ENCODE data around the gene SSX2IP. TPM values are rescaled to one million over a fixed set of nuclear protein-coding genes. Genes with fewer than 3 reads are reported as not detected.

SSX2IP gene
- total RNA-seq, 6 experiments from 2014 or later, result 78.3 to 128 (median 121) TPM

GRCh38 chr1:84675106-84675505 is 15.2 kb downstream of the SSX2IP start:
- Mint-ChIP-seq H3K4me1 (ENCODE audit: low read depth) (peaks cover 34% of the 10 kb centered on the region), H3K36me3 (ENCODE audit: low read depth) (peaks cover 38% of the 10 kb centered on the region), H3K27me3 (ENCODE audit: insufficient read depth) (no peaks in the 10 kb centered on the region), H3K27ac (0 out of 2 replicates have a peak overlapping the region, but pooled peaks have one; percentile 4), H3K9me3 (no peaks in the 10 kb centered on the region), H3K4me3 (no peak overlapping the region)
- peak; percentile 36 for DNase-seq
- no peak for TF ChIP-seq CTCF (IDR thresholded peaks at IDR 0.05)

- Mint-ChIP-seq H3K27me3 (ENCODE audit: insufficient read depth) (no peaks in the 10 kb centered on the region), H3K9me3 (no peaks in the 10 kb centered on the region), H3K27ac (peak overlapping the region; percentile 4; the same call in 1 of the 2 replicates), H3K36me3 (ENCODE audit: low read depth) (peaks cover 36% of the 10 kb centered on the region), H3K4me3 (no peak overlapping the region), H3K4me1 (ENCODE audit: low read depth) (peaks cover 34% of the 10 kb centered on the region)
- no peak for TF ChIP-seq CTCF (IDR thresholded peaks at IDR 0.05)
- no peak for DNase-seq
Measured at GRCh38 chr1:84674705-84675104, 15.6 kb downstream of the SSX2IP start.

- no peak for TF ChIP-seq CTCF (IDR thresholded peaks at IDR 0.05)
- H3K4me1 Mint-ChIP-seq (ENCODE audit: low read depth), result peaks cover 34% of the 10 kb centered on the region
- H3K27ac Mint-ChIP-seq, result no peak overlapping the region
- H3K9me3 Mint-ChIP-seq, result no peaks in the 10 kb centered on the region
- peaks cover 34% of the 10 kb centered on the region for H3K36me3 Mint-ChIP-seq (ENCODE audit: low read depth)
- no peaks in the 10 kb centered on the region for H3K27me3 Mint-ChIP-seq (ENCODE audit: insufficient read depth)
- H3K4me3 Mint-ChIP-seq, result no peak overlapping the region
- no peak for DNase-seq
Measured at GRCh38 chr1:84674021-84674420, 16.2 kb downstream of the SSX2IP start.

DNA sequence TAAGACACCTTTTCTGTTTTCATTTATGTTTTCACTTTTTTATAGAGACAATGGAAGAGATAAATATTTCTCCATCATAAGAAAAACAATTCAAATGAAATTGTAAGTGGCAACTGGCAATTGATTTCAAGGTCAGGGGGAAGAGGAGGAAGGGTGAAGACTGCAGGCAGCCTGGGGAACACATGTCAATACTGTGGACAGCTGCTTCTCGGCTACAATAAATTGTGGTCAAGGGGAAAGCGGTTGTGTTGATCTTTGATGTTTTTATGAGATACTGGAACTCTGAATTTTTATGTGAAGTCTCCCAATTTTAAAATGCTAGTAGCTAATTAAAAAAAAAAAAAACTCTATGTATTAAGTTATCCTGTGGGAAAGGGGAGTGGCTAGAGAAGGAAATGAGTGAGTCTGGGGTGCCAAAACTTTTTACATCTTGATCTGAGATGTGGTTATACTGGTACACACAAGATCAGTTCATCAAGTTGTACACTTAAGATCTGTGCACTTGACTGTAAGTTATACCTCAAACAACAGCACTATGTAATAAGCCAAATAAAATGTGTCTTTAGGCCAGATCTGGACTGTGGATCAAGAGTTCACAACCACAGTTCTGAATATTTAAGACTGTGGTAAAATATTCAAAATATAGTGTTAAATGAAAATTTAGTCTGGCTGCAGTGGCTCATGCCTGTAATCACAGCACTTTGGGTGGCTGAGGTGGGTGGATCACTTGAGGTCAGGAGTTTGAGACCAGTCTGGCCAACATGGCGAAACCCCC is 18.0 kb downstream of the SSX2IP start:
- no peak for DNase-seq
- Mint-ChIP-seq H3K36me3 (ENCODE audit: low read depth) (peaks cover 37% of the 10 kb centered on the region), H3K9me3 (no peaks in the 10 kb centered on the region), H3K4me1 (ENCODE audit: low read depth) (peaks cover 47% of the 10 kb centered on the region), H3K4me3 (no peak overlapping the region), H3K27me3 (ENCODE audit: insufficient read depth) (no peaks in the 10 kb centered on the region), H3K27ac (peak overlapping the region; percentile 27)
- no peak for TF ChIP-seq CTCF (IDR thresholded peaks at IDR 0.05)

- DNase-seq, result no peak
Measured at GRCh38 chr1:84669831-84670230, 20.4 kb downstream of the SSX2IP start.

More at GRCh38 chr1:84669831-84670230, 20.4 kb downstream of the SSX2IP start:
- Mint-ChIP-seq H3K4me1 (ENCODE audit: low read depth) (peaks cover 53% of the 10 kb centered on the region), H3K27ac (peak overlapping the region; percentile 27; the same call in 1 of the 2 replicates), H3K36me3 (ENCODE audit: low read depth) (peaks cover 37% of the 10 kb centered on the region), H3K27me3 (ENCODE audit: insufficient read depth) (no peaks in the 10 kb centered on the region), H3K4me3 (no peak overlapping the region), H3K9me3 (no peaks in the 10 kb centered on the region)
- no peak for TF ChIP-seq CTCF (IDR thresholded peaks at IDR 0.05)
